ES-I3 (cell line): ENCODE results near the gene CHML.
"Not testable (repeated sequence)": the region's sequence is repeated elsewhere in the genome, so short reads cannot be mapped to it uniquely, and the experiment has no call there.

Source experiments
- H3K36me3 ChIP-seq: 2 replicates; pipeline ENCODE4 v1.6.1; 2013; ENCODE audit warnings: mild to moderate bottlenecking, low read length, control low read depth, moderate library complexity; ENCODE audit not compliant: insufficient read depth
- H3K4me1 ChIP-seq: 2 replicates; pipeline ENCODE4 v1.6.1; 2013; ENCODE audit warnings: mild to moderate bottlenecking, control low read depth, low read length; ENCODE audit not compliant: insufficient read depth
- H3K9ac ChIP-seq: 2 replicates; pipeline ENCODE4 v1.6.1; 2013; ENCODE audit warnings: low read depth, mild to moderate bottlenecking, low read length, moderate library complexity
- H3K9me3 ChIP-seq: 2 replicates; pipeline ENCODE4 v1.6.1; 2013; ENCODE audit warnings: mild to moderate bottlenecking, low read length, moderate library complexity; ENCODE audit not compliant: control insufficient read depth, insufficient read depth

The CHML gene

DNA sequence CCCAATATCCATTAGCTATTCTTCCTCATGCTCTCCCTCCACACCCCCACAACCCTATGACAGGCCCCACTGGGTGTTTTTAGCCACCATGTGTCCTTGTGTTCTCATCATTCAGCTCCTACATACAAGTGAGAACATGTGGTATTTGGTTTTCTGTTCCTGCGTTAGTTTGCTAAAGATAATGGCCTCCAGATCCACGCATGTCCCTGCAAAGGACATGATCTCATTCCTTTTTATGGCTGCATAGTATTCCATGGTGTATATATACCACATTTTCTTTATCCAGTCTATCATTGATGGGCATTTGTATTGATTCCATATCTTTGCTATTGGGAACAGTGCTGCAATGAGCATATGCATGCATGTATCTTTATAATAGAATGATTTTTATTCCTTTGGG lies 18.8 kb upstream of the CHML start:
- H3K4me1 ChIP-seq, H3K36me3 ChIP-seq, H3K9me3 ChIP-seq, H3K9ac ChIP-seq: not testable (repeated sequence)

DNA sequence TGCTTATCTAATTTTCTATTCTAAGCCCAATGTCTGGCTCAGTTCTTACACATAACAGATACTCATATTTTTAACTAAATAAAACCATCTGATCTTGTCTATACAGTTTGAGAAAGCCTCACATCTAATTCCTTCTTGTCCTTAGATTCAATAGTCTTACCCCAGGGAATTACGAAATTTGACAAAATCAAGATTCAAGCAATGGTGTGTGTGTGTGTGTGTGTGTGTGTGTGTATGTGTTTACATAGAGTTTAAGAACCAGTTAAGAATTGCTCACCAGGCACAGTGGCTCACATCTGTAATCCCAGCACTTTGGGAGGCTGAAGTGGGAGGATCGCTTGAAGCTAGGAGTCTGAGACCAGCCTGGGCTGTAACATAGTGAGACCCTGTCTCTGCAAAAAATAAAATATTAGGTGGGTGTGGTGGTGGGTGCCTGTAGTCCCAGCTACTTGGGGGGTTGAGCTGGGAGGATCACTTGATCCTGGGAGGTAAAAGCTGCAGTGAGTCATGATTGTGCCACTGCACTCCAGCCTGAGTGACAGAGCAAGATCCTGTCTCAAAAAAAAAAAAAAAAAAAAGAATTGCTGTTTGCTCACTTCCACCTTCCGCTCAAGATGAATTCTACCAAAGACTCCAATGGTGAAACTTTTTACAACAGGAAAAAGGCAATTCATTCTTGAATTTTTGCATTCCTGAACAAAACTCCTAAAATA lies 18.1 kb upstream of the CHML start:
- H3K9ac ChIP-seq, result no peak overlapping the region
- H3K4me1 ChIP-seq, result no peaks in the 10 kb centered on the region
- H3K36me3 ChIP-seq, result no peaks in the 10 kb centered on the region
- no peaks in the 10 kb centered on the region for H3K9me3 ChIP-seq

DNA sequence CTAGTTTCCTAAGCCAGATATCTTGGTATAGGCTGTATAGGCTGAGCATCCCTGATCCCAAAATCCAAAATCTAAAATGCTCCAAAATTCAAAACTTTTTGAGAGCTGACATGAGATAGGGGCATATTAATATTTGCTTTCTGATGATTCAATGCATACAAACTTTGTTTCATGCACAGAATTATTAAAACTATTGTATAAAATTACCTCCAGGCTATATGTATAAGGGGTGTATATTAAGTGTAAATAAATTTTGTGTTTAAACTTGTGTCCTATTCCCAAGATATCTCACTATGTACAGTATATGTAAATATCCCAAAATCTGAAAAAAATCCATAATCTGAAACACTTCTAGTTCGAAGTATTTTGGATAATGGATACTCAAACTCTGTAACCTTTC lies 14.5 kb upstream of the CHML start:
- Histone ChIP-seq H3K36me3 (no peaks in the 10 kb centered on the region), H3K4me1 (no peaks in the 10 kb centered on the region), H3K9ac (no peak overlapping the region), H3K9me3 (no peaks in the 10 kb centered on the region)

DNA sequence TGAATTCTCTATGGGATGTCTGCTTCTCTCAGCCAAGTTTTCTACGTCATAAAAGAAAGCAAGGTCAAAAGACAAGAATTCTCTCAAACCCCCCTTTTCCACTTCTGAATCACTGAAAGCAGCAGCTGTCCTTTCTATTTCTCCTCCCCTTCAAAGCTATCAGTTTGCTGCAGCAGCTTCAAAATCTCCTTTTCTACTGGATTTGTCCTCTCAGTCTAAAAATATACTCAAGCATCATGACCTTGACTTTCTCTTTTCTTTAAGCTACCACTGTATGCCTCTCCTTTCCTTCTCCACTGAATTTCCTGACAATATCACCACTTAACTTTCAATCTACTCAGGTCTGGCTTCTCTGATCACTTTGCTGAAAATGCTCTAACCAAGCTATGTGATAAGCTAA lies 13.8 kb upstream of the CHML start:
- Histone ChIP-seq H3K4me1 (no peaks in the 10 kb centered on the region), H3K36me3 (no peaks in the 10 kb centered on the region), H3K9ac (no peak overlapping the region), H3K9me3 (no peaks in the 10 kb centered on the region)

DNA sequence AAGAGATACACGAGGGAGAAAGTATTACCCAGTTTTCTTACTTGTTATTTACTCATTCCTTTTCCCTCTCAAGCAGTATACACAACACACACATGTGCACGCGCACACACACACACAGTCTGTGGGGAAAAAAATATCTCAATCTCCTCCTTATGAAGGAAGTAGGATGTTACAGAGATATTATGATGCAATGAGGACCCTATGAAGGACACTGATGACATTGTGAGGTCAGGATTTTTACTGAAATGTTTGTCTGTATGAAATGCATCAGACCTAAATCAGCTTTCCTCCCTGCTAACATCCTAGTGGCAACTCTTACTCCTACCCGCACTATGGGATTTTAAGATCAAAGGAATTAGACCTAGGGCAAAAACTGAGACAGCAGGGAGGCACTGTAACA lies 11.8 kb upstream of the CHML start, which contains the start of gene WDR64:
Gene WDR64, plus strand, starts transcription at position 270 of the 400 bp plus-strand sequence. CDS start 204 bp downstream, outside the sequence.
- no peaks in the 10 kb centered on the region for H3K9me3 ChIP-seq
- H3K9ac ChIP-seq, result no peak within 1 kb of the TSS
- no peaks in the 10 kb centered on the region for H3K36me3 ChIP-seq
- H3K4me1 ChIP-seq, result no peaks in the 10 kb centered on the region

DNA sequence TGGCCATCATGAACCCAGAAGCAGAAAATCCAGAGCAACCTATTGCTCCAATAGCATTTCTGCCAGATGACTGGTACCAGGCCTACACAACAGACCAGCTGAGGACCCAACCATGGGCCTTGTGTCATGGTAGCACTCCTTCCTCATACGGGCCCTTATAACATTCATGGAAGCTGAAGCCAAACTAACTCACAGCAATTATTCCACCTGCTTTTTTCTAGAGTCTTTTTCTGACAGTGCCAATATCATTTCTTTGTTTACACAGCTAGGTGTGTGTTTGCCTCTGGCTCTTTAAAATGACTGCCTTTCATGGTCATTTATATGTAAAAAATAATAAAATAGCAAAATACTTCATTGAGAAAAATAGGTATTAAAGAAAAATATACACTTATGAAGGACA lies 8.0 kb upstream of the CHML start:
- H3K4me1 ChIP-seq, result no peaks in the 10 kb centered on the region
- H3K36me3 ChIP-seq, result no peaks in the 10 kb centered on the region
- no peak overlapping the region for H3K9ac ChIP-seq
- no peaks in the 10 kb centered on the region for H3K9me3 ChIP-seq

DNA sequence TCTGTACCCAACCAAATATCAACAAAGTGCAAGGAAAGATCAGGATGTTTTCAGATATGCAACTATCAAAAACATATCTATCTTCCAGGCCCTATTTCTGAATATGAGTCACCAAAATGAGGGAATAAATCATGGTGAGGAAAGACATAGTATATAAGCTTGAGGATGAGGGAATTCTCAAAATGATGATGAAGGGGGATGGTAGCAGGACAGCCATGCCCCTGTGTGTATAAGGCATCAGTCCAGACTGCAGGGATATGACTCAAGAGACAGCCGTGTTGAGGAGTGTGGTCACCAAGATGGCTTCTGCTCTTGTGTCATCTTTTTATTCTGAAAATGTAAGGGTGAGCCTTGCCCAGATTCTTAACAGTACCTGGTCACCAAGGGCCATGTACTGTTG lies 7.5 kb upstream of the CHML start:
- no peak overlapping the region for H3K9ac ChIP-seq
- no peaks in the 10 kb centered on the region for H3K36me3 ChIP-seq
- H3K4me1 ChIP-seq, result no peaks in the 10 kb centered on the region
- H3K9me3 ChIP-seq, result no peaks in the 10 kb centered on the region

DNA sequence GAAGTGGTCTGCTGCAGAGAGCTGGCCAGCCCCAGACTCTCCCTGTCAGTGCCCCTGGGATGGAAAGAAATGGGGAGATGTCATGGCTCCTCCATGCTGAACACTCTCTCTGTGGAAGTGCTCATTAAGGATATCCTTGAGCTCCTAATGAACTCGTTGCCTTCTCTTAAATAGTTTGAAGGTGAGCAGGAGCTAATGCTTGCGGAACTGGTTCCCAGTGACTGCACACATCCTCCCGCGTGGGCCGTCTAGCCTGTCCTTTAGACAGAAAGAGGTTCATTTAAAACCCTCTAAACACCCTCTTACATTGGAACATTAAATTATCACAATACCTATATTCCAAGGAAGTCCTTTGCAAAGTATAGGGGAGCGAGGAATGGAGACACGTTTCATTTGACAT lies 6.0 kb upstream of the CHML start:
- Histone ChIP-seq H3K36me3 (no peaks in the 10 kb centered on the region), H3K9me3 (peaks cover 4% of the 10 kb centered on the region; the same call in 1 of the 2 replicates), H3K4me1 (no peaks in the 10 kb centered on the region), H3K9ac (no peak overlapping the region)

DNA sequence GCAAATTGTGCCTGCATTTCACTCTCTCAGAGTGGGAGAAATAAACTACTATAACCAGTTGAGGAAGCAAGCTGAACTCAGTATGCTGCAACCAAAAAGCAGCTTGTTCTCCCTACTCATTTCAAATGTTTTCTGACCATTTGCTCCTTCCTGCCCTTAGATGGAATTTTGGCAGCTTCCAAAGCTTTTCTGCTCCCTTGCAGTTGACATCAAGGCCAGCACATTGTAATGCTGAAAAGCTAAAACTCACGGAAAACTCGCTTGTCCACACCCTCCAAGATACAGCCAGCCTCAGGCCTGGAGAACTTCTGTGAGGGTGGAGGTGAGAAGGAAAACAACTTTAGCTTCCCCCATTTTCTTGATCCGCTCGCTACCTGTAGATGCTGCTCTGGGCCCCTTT lies 5.0 kb upstream of the CHML start:
- H3K9me3 ChIP-seq, result peaks cover 4% of the 10 kb centered on the region; the same call in 1 of the 2 replicates
- H3K9ac ChIP-seq, result no peak overlapping the region
- H3K4me1 ChIP-seq, result no peaks in the 10 kb centered on the region
- no peaks in the 10 kb centered on the region for H3K36me3 ChIP-seq

DNA sequence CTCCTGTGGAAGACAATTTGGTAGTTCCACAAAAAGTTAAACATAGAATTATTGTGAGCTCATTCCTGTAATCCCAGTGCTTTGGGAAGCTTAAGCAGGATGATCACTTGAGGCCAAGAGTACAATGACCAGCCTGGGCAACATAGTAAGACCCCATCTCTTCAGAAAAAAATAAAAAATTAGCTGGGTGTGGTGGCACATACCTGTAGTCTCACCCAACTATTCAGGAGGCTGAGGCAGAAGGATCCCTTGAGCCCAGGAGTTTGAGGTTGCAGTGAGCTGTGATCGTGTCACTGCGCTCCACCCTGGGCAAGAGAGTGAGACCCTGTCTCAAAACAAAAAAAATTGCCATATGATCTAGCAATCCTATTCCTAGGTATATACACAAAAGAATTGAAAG lies 4.1 kb upstream of the CHML start:
- H3K9ac ChIP-seq, result no peak overlapping the region
- no peaks in the 10 kb centered on the region for H3K36me3 ChIP-seq
- H3K9me3 ChIP-seq, result peaks cover 4% of the 10 kb centered on the region; the same call in 1 of the 2 replicates
- H3K4me1 ChIP-seq, result no peaks in the 10 kb centered on the region

DNA sequence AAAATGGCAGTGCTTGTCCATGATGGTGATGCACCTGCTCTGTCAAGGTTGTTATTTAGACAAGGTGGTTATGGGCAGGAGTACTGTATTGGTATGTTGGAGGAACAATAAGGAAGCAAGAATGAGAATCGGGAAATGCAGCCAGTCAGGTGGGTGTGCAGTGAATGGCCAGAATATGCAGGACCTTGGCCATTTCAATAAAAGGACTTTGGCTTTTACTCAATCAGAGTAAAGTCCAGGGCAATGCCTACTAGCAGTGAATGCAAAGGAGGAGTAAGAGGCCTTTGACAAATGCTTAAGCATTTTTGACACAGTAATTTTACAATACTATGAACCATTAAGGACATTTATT lies 2.4 kb upstream of the CHML start:
- Histone ChIP-seq H3K36me3 (no peaks in the 10 kb centered on the region), H3K9ac (no peak overlapping the region), H3K4me1 (peaks cover 9% of the 10 kb centered on the region), H3K9me3 (peaks cover 4% of the 10 kb centered on the region; the same call in 1 of the 2 replicates)

DNA sequence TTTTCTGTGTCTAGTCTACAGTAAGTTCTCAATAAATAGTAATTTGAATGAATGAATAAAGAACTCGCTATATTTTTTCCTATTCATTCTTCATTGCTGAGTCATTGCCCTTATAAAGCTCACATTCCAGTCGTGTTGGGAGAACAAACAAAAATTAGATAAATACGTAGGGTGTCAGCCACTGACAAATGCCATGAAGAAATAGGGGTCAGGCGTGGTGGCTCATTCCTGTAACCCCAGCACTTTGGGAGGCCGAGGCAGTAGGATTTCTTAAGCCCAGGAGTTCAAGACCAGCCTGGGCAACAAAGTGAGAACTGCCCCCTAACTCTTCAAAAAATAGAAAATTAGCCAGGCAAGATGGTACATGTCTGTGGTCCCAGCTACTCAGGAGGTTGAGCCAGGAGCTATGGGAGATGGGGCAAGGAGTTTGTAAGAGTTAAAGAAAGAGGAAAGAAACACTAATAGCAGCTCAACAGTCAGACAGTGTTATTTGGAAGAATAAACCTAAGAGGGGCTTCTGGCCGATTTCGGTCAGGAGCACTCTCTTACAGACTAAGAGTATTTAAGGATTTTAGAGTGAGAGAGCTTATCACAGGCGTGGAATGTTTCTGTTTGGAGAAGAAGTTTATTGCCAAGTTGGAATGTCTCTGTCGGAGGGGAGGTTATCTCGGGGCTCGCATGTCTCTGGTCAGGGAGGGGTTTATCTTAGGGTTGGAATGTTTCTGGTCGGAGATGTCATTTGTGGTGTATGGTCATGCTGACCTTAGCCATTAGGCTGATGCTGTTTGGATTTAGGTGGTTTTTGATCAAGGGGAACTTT lies 1.8 kb upstream of the CHML start:
- H3K4me1 ChIP-seq, result peaks cover 15% of the 10 kb centered on the region
- peaks cover 4% of the 10 kb centered on the region; the same call in 1 of the 2 replicates for H3K9me3 ChIP-seq

DNA sequence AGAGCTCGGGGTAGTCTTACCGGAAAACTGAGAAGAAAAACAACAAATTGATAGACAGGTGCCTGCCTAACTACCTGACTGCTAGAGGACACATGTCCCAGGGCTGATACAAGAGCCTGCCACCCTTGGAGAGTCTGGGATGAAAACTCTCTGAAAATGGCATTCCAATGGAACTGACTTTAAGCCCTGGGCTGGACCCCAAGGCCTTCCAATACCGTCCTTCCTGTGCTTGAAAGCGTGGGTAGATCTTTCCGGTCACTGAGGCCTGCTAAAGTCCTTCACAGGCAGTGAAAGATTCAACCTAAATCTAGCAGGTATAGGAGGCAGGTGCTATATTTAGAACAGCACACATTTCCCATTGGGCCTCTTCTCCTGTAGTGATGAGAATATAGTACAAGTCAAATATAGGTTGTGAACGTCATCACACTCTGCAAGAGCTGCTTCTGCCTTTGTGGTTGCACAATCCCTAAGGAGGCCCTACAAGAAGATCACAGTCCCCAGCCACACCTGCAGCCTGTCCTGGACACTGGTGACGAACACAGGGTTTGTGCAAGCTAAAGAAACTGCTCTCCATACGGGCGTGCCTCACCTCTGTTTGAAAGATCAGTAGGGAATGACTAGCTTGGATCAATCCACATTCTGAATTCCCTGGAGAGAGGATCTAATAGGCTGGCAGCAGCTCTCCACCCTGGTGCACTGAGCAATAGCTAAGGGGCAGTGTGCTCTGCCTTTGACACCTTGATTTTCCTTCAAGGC lies 876 bp upstream of the CHML start:
- Histone ChIP-seq H3K9me3 (peaks cover 4% of the 10 kb centered on the region; the same call in 1 of the 2 replicates), H3K9ac (peak overlapping the region; percentile 24; the same call in 1 of the 2 replicates), H3K36me3 (no peaks in the 10 kb centered on the region), H3K4me1 (peaks cover 15% of the 10 kb centered on the region)

More for the DNA sequence above, 1.8 kb upstream of the CHML start:
- Histone ChIP-seq H3K36me3 (no peaks in the 10 kb centered on the region), H3K9ac (no peak overlapping the region)

DNA sequence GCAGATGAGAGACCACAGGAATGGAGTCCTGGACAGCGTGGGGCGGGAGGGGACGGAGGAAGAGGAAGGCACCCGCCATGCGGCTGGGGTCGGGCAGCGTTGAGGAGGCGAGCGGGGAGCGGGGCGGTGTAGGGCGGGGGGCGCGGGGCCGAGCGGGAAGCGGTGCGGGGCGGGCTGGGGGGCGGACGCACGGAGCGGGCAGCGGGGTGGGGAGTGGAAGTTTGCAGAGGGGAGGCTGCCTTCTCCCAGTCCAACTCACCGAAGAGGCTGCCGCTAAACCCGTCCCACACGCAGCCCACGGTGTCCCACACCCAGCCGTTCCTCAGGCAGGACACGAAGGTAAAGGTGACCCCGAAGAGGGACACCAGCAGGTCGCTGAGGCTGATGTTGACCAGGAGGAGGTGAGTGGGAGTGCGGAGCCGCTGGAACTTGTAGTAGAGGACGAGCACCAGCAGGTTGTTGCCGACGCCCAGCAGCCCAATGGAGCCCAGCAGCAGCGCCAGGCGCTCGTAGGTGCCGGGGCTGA lies 483 bp downstream of the CHML start:
- Histone ChIP-seq H3K4me1 (peaks cover 15% of the 10 kb centered on the region), H3K36me3 (peaks cover 5% of the 10 kb centered on the region; the same call in 1 of the 2 replicates), H3K9ac (peak overlapping the region; percentile 89), H3K9me3 (peaks cover 4% of the 10 kb centered on the region; the same call in 1 of the 2 replicates)
